T1000 (cell line): ENCODE results near the gene HOXB3.
A peak's percentile ranks its signal among the peaks of the same experiment; 100 is the strongest.

Source experiments
- DNase-seq: peaks from one replicate; lab custom pipeline; 2025; ENCODE audit warnings: mixed read lengths; lab: John Stamatoyannopoulos, UW

Gene HOXB3

DNA sequence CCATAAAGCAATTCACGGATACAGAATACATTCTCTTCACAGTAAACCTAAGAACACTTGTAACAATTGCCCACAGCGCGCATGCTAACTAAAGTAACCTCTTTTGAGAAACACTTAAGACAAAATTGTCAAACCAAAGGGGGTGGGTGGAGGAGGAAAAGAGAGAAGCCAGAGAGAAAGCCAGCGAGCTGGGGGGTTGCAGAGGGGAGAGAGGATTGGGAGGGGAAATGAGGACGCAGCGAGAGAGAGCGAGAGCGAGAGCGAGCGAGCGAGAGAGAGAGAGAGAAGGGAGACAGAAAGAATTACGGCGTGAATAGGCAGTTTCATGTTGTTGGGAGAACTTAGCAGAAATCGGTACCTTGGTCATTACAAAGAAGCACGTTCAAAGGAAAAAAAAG is 22.4 kb upstream of the HOXB3 start:
- no peak for DNase-seq

DNA sequence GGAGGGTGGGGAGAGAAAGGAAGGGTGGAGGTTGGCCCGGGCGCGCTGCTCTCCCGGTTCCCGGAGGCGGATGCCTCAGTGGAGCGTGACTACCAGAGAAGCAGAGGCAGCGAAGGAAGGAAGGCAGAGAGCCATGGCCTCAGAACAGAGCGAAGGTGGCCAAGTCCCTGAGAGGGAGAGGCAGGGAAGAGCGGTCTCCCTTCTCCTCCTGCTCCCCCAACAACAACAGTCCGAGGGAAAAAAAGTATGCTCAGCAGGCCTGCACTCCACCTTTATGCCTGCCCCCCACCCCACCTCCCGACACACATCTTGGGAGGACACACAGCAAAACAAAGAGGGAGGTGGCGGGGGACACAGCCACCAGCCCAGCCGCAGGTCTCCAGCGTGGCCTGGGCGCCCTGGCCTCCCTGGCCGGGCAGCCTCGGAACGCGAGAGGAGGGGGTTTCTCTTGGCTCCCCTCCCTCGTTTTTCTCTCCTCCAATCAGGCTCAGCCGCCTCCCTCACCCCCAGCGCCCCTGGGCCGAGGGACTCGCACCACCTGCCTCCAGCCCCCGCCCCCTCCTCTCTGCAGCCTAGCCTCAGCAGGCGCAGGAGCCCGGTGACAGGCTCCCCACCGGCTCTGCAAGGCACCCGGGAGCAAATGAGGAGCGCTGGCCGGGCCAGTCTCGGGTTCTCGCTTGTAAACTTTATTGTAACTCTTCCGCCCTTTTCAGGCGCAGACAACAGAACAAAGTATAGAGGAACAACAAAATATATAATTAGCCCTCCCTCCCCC is 21.8 kb upstream of the HOXB3 start:
- no peak for DNase-seq

DNA sequence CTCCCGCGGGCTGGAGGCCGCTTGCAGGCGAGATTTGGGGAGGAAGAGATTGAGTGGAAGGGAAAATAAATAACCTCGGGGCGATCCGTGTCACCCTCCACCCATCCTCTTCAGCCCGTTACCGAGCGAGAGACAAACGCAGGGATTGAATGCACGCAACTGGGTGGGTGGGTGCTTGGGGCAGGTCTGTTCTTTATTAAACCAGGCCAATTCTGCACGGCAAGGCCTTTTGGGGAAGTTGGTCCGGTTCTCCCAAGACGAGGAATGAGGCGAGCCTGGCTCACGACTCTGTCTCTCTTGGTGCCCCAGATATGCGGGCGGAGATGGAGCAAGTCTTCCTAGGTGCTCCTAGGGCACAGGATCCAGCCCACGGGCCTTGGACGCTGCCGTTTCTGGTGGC is 21.2 kb upstream of the HOXB3 start:
- DNase-seq: no peak

GRCh38 chr17:48610282-48611211 is 20.5 kb upstream of the HOXB3 start, which contains the start of gene HOXB7:
Gene HOXB7, minus strand, starts transcription at chr17:48611017. Its CDS starts 99 bp downstream, at chr17:48610918.
- peak; percentile 54 for DNase-seq

DNA sequence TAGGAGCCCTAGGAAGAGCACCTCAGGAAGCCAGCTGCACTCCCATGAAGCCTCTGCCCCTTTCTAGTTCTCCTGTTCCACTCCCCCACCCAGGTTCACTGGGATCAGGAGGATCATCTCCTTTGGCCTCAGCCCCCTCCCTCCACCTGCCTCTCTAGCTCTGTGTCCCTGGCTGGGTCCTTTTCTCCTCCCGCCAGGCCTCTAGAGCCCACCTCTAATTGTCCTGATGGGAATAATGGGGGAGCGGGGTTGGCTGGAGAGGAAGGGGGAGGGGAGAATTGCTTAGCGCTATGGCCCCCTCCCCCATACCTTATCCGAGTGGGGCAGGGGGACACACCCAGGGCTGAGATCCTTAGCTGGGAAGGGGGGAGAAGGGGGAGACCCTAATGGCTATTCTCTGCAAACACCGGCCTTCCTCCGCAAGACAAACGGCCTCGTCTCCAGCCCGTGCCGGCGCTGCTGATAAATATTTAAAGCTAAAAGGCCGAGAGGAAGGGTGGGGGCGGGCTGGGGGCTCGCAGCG is 19.8 kb upstream of the HOXB3 start:
- DNase-seq: no peak

GRCh38 chr17:48609033-48609432 is 19.0 kb upstream of the HOXB3 start:
- no peak for DNase-seq

GRCh38 chr17:48608494-48608834 is 18.4 kb upstream of the HOXB3 start:
- no peak for DNase-seq

DNA sequence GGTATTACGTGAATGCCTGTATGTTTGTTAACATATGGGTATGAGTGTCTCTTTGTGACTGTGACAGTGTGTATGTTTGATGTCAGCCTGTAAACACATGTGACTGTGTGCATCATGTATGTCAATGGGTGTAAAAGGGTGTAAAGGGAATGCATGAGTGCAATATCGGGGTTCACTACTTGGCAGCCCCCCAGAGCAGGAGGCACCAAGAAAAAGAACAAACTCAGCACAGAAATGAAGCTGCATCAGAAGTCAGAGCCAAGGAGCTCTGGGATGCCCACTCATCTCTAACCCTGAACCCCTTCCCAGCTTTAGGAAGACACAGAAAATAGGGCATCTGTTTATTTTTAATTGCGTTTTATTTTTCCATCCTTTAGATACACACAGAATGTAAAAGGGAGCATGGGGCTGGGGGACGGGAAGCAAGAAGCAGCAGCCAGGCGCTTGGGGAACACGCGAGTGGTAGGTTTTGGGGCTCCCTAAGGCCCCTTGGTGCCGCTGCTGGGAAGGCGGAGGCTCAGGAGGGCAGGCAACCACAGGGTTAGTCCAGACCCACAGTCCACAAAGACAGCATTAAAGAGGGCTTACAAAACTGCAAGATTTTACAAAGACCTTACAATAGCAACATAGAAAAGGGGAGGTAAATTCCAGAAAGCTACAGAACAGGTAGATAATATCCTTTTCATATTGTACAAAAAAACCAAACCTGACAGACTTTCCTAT is 17.0 kb upstream of the HOXB3 start:
- no peak for DNase-seq

- no peak for DNase-seq
Observed at GRCh38 chr17:48605991-48606891, 16.2 kb upstream of the HOXB3 start.

GRCh38 chr17:48605409-48605919 is 15.4 kb upstream of the HOXB3 start:
- DNase-seq: no peak

DNA sequence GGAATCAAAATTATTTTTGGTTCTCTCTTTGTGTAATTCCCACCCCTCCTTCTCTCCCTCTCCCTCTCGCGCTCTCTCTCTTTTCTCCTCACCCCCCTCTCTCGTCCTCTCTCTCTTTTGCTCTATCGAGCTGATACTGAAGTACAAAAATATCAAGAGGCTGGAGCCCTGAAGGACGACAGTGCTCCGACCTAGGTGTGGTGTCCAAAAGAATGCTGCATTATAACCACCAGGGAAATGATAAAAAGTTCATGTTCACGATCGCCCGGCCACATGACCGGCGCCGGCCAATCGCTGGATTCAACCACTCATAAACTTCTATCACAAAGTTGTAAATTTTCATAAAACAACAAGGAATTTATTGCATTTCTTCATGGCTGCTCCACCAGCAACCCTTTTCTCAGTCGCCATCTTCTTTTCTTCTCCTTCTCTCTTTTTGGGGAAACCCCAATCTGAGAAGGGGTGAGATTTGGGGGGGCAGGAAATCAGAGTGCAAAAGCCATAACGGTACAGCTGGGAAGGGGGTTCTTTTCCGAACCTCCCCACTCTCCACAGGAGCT is 14.8 kb upstream of the HOXB3 start, which contains the start of gene HOXB6:
TSS of gene HOXB6 (minus strand) at position 217 of the 560 bp plus-strand sequence. CDS start 6,836 bp downstream, outside the sequence.
- peak; percentile 38 for DNase-seq

GRCh38 chr17:48603959-48604769 is 14.1 kb upstream of the HOXB3 start:
- peak; percentile 43 for DNase-seq

DNA sequence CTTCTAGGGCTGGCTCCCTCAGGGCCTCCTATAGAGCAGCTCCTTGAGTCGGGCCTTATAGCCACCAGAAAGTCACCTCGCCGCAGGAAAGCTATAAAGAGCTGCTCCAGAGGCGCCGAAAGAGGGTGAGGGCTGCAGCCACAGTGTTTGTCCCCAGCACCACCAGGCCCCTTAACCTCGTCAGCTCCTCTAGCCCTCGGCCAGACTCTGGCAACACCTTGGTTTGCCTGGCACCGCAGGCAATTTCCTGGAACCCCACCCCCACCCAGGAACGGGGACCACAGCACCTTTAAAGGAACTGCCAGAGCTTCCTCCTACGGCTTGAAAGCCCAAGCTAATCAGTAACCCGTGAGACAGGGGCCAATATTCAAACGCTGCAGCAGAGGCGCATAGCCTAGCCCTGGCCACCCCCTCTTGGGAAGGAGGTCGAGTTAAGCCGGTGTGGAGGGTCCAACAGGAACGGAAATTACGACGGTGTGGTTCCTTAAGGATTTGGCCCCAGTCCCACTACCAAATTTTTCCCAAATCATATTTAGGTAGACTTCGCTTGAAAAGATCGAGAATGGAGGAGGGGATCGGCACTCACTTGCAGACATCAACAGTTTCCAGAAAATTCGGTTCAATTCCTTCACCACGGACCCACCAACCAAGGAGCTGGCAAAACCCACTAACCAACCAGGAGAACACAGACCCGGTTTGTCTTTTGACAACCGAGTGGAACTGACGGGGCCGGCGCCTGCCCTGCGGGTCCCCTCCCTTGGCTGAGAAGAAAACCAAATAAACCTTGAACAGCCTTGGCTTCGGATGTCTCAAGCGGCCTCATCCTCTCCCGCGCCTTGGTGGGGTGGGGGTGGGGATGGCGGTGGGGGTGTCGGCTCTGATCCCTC is 11.7 kb upstream of the HOXB3 start:
- DNase-seq: no peak

DNA sequence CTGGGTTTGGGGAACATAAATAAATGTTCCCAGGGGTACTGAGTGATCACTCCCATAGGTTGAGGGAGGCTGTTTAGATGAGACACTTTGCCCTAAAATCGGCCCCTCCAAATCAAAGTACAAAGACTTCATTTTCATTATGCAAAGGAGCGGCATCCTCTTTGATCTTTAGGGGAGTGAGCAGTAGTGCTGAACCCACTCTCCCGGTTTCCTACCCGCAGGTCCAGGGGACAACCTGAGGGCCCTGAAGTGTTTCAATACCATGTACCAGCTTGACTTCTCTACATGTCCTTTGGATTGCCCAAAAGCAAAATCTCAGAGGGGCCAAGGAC is 11.1 kb upstream of the HOXB3 start:
- DNase-seq: no peak

- no peak for DNase-seq
Observed at GRCh38 chr17:48600244-48601098, 10.4 kb upstream of the HOXB3 start.

GRCh38 chr17:48599354-48599753 is 9.3 kb upstream of the HOXB3 start:
- no peak for DNase-seq

- DNase-seq: no peak
Observed at GRCh38 chr17:48598736-48599135, 8.7 kb upstream of the HOXB3 start.
